SJSA1 (cell line): ENCODE measurements around the gene ACACB. TPM values are rescaled to one million over a fixed set of nuclear protein-coding genes. Genes with fewer than 3 reads are reported as not detected.

Experiments used
- DNase-seq, 2 experiments: peaks; one replicate each; pipeline ENCODE4 v3.0.0-alpha.2; 2015 to 2020; ENCODE audit warnings: low spot score in 2 of 2, low read depth in 1 of 2
- H3K27ac ChIP-seq: fragments of 250-450 bp; sonication (Bioruptor Pico); 2 replicates; pipeline ENCODE4 v1.5.1; 2020; ENCODE audit warnings: mild to moderate bottlenecking, moderate library complexity
- H3K27me3 ChIP-seq: fragments of 250-450 bp; sonication (Bioruptor Pico); replicated peaks from 2 replicates; pipeline ENCODE4 v1.5.1; 2020; ENCODE audit warnings: mild to moderate bottlenecking, moderate library complexity
- H3K36me3 ChIP-seq: fragments of 250-450 bp; sonication (Bioruptor Pico); 2 replicates; pipeline ENCODE4 v1.5.1; 2020; ENCODE audit warnings: mild to moderate bottlenecking
- H3K4me1 ChIP-seq: fragments of 250-450 bp; sonication (Bioruptor Pico); replicated peaks from 2 replicates; pipeline ENCODE4 v1.6.1; 2021; ENCODE audit warnings: mild to moderate bottlenecking
- H3K4me3 ChIP-seq: fragments of 250-450 bp; sonication (Bioruptor Pico); 2 replicates; pipeline ENCODE4 v1.5.1; 2020; ENCODE audit warnings: mild to moderate bottlenecking
- H3K9me3 ChIP-seq: fragments of 250-450 bp; sonication (Bioruptor Pico); replicated peaks from 2 replicates; pipeline ENCODE4 v1.5.1; 2020; ENCODE audit warnings: mild to moderate bottlenecking
- total RNA-seq: library from RNA; depleted of rRNA; stranded (reverse); fragments of >200 nt; shearing (Covaris generic); gene quantifications from 2 replicates; pipeline ENCODE4 v1.2.3, GENCODE V29; 2014

Gene ACACB
- total RNA-seq, 1 experiment from 2014 or later: 1.2 TPM

- no peaks in the 10 kb centered on the region for H3K27me3 ChIP-seq
- H3K27ac ChIP-seq: no peak overlapping the region
- H3K36me3 ChIP-seq: no peaks in the 10 kb centered on the region
- no peak overlapping the region for H3K4me3 ChIP-seq
- no peak for DNase-seq
- no peaks in the 10 kb centered on the region for H3K9me3 ChIP-seq
- no peaks in the 10 kb centered on the region for H3K4me1 ChIP-seq
These were observed 154.1 kb downstream of the ACACB start for GRCh38 chr12:109270494-109270893.

DNA sequence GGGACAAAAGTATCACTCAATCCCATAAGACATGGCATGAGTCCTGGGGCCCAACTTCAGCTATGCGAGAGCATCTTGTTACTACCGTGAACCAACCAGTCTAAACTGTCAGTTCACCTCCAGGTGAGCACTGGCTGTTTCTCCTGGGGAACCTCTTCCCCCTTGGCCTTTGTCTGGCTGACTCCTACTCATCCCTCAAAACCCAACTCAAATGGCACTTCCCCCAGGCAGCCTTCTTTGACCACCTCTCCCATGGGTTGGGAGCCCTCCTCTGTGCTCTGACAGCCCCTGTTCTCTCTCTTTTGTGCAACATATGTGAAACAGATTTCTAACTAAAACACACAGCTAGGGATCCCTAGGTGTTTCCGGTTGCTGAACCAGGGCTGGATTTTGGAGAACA lies 155.0 kb downstream of the ACACB start:
- Histone ChIP-seq H3K4me1 (no peaks in the 10 kb centered on the region), H3K4me3 (no peak overlapping the region), H3K27me3 (no peaks in the 10 kb centered on the region), H3K9me3 (no peaks in the 10 kb centered on the region), H3K36me3 (no peaks in the 10 kb centered on the region), H3K27ac (no peak overlapping the region)
- DNase-seq: no peak

- no peak for DNase-seq
- Histone ChIP-seq H3K36me3 (no peaks in the 10 kb centered on the region), H3K4me3 (no peak overlapping the region), H3K9me3 (no peaks in the 10 kb centered on the region), H3K27me3 (no peaks in the 10 kb centered on the region), H3K4me1 (no peaks in the 10 kb centered on the region), H3K27ac (no peak overlapping the region)
These were observed 157.0 kb downstream of the ACACB start for GRCh38 chr12:109273354-109273753.

GRCh38 chr12:109274381-109274780 lies 158.0 kb downstream of the ACACB start:
- DNase-seq: no peak
- Histone ChIP-seq H3K27ac (no peak overlapping the region), H3K4me1 (no peaks in the 10 kb centered on the region), H3K27me3 (no peaks in the 10 kb centered on the region), H3K9me3 (no peaks in the 10 kb centered on the region), H3K36me3 (no peaks in the 10 kb centered on the region), H3K4me3 (no peak overlapping the region)

DNA sequence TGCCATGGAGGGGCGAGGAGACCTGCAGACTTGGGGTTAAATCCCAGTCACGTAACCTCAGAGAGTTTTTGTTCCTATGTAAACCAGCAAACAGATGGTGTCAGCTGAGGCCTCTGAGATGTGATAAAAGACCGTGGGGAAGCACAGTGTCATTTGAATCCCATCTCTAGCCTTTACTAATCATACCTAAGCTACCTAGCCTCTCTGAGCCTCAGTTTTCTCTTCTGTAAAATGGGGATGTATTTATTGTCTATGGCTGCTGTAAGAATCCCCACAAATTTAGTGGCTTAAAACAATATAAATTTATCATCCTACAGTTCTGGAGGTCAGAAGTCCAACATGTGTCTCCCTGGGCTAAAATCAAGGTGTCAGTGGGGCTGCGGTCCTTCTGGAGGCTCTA lies 158.8 kb downstream of the ACACB start:
- DNase-seq: no peak
- no peaks in the 10 kb centered on the region for H3K9me3 ChIP-seq

DNA sequence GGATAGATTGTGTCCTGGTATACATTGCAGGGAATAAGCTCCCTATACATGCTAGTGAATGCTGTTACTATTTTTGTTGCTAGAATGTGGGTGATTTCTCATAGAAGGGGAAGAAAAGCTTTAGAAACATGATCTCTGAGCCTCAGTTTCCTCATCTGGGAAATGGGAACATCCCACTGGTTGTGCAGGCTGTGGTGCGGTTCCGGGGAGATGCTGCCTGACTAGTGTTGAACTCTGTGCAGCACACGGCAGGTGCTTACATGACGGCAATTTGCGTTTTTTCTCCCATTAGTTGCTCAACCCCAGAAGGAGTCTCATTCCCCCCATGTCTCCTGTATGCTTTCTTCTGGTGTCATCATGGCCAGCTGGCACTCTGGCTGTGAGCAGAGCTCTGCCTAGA lies 159.8 kb downstream of the ACACB start:
- Histone ChIP-seq H3K27ac (no peak overlapping the region), H3K36me3 (no peaks in the 10 kb centered on the region), H3K4me1 (no peaks in the 10 kb centered on the region)

More for the DNA sequence above, 158.8 kb downstream of the ACACB start:
- Histone ChIP-seq H3K4me3 (no peak overlapping the region), H3K27ac (no peak overlapping the region), H3K36me3 (no peaks in the 10 kb centered on the region), H3K4me1 (no peaks in the 10 kb centered on the region), H3K27me3 (no peaks in the 10 kb centered on the region)

DNA sequence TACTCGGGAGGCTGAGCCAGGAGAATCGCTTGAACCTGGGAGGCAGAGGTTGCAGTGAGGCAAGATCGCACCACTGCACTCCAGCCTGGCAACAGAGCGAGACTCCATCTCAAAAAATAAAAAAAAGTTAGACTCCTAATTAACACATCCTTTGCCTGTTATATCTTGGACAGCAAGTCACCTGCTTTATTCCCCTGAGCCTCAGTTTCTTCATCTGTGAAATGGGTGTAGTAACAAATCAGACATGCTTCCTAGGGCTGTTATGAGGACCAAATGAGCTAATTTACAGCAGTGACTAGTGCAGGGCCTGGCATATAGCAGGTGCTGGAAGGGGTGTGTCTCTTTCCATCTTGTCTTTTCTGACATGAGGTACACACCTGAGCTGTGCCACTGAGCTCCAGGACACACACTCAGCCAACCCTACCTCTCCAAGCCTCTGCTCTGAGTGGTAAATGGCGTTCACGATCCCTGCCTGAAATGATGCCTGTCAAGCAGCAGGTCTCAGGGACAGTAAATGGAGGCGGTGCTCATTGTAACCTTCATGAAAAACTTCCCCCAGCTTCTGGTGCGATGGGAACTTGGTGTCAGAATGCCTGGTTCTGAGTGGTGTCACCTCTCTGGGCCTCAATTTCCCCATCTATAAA lies 161.0 kb downstream of the ACACB start:
- no peaks in the 10 kb centered on the region for H3K9me3 ChIP-seq
- no peak for DNase-seq
- H3K4me1 ChIP-seq: no peaks in the 10 kb centered on the region
- no peaks in the 10 kb centered on the region for H3K27me3 ChIP-seq
- no peaks in the 10 kb centered on the region for H3K36me3 ChIP-seq
- H3K27ac ChIP-seq: no peak overlapping the region
- no peak overlapping the region for H3K4me3 ChIP-seq

More for the DNA sequence above, 159.8 kb downstream of the ACACB start:
- Histone ChIP-seq H3K27me3 (no peaks in the 10 kb centered on the region), H3K9me3 (no peaks in the 10 kb centered on the region), H3K4me3 (no peak overlapping the region)
- DNase-seq: no peak

- Histone ChIP-seq H3K27me3 (no peaks in the 10 kb centered on the region), H3K36me3 (no peaks in the 10 kb centered on the region), H3K27ac (no peak overlapping the region), H3K9me3 (no peaks in the 10 kb centered on the region), H3K4me1 (no peaks in the 10 kb centered on the region), H3K4me3 (no peak overlapping the region)
- no peak for DNase-seq
These were observed 161.7 kb downstream of the ACACB start for GRCh38 chr12:109277899-109278762.

DNA sequence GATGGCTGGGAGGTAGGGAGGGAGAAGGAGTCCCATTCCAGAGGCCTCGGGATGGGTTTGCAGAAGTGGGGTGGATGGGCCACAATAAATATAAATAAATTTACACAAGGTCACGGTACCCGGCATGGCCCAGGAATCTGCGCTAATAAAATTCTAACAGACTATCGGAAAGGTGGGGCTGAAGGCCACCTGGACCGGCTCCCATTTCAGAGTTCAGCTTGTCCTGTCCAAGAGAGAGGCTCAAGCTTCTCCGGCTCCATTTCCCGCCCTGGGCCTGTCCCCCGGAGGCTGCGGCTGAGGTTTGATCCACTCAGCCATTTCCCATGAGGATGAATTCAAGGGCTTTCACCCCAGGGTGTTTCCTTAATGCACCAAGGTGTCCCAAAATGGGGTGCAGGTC lies 162.5 kb downstream of the ACACB start:
- no peaks in the 10 kb centered on the region for H3K4me1 ChIP-seq
- no peak overlapping the region for H3K4me3 ChIP-seq
- no peak overlapping the region for H3K27ac ChIP-seq
- H3K9me3 ChIP-seq: no peaks in the 10 kb centered on the region
- no peaks in the 10 kb centered on the region for H3K36me3 ChIP-seq
- H3K27me3 ChIP-seq: no peaks in the 10 kb centered on the region
- DNase-seq: no peak

- no peak overlapping the region for H3K4me3 ChIP-seq
- H3K27me3 ChIP-seq: no peaks in the 10 kb centered on the region
These were observed 163.1 kb downstream of the ACACB start for GRCh38 chr12:109279525-109279924.

DNA sequence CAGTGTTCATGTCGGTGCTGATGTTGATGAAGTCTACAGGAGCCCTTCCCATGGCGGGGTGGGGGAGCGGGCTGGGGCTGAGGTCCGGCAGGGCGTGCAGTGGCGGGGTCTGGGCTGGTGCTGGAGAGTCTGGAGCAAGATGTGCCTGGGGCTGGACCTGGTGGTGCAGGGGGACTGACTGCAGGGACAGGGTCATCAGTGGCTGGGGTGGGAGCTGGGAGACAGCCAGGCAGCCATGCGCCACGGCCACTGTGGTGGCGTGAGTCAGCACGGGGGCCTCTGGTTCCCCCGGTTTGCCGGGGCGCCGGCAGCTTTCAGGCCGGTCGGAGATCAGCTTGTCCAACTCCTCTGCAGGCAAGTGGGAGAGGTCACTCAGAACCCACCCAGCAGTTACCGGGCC lies 165.1 kb downstream of the ACACB start:
- Histone ChIP-seq H3K9me3 (no peaks in the 10 kb centered on the region), H3K4me3 (no peak overlapping the region), H3K27ac (no peak overlapping the region), H3K36me3 (no peaks in the 10 kb centered on the region), H3K4me1 (no peaks in the 10 kb centered on the region), H3K27me3 (no peaks in the 10 kb centered on the region)
- no peak for DNase-seq

More at GRCh38 chr12:109279525-109279924, 163.1 kb downstream of the ACACB start:
- H3K4me1 ChIP-seq: no peaks in the 10 kb centered on the region
- DNase-seq: no peak
- no peak overlapping the region for H3K27ac ChIP-seq
- no peaks in the 10 kb centered on the region for H3K36me3 ChIP-seq
- H3K9me3 ChIP-seq: no peaks in the 10 kb centered on the region

GRCh38 chr12:109284392-109284791 lies 168.0 kb downstream of the ACACB start:
- H3K27me3 ChIP-seq: no peaks in the 10 kb centered on the region; the same call in 1 of the 2 replicates
- no peak overlapping the region for H3K27ac ChIP-seq
- H3K36me3 ChIP-seq: no peaks in the 10 kb centered on the region
- DNase-seq: no peak
- no peaks in the 10 kb centered on the region for H3K4me1 ChIP-seq
- no peak overlapping the region for H3K4me3 ChIP-seq
- H3K9me3 ChIP-seq: no peaks in the 10 kb centered on the region

GRCh38 chr12:109286252-109286651 lies 169.9 kb downstream of the ACACB start:
- no peaks in the 10 kb centered on the region; the same call in 1 of the 2 replicates for H3K27me3 ChIP-seq
- DNase-seq: no peak
- no peaks in the 10 kb centered on the region for H3K9me3 ChIP-seq
- no peak overlapping the region for H3K27ac ChIP-seq
- no peaks in the 10 kb centered on the region for H3K4me1 ChIP-seq
- no peaks in the 10 kb centered on the region for H3K36me3 ChIP-seq
- H3K4me3 ChIP-seq: no peak overlapping the region

DNA sequence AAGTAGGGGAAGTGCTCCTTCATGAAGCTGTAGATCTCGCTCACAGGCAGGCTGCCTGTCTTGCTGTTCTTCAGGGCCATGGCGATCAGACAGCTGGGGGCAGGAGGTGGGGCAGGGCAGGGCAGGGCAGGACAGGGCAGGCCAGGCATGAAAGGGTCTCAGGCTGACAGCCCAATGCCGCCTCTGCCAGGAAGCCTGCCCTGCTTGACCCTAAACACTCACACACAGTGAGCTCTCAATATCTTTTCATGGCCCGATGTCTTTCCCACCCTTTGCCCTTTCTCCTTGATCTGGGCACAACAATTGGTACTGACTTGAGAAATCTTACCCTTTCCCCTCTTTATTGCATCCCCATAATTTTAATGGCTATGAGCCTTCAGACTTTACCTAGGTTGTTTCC lies 170.3 kb downstream of the ACACB start:
- Histone ChIP-seq H3K36me3 (no peaks in the 10 kb centered on the region), H3K4me1 (no peaks in the 10 kb centered on the region), H3K9me3 (no peaks in the 10 kb centered on the region), H3K4me3 (no peak overlapping the region), H3K27ac (no peak overlapping the region), H3K27me3 (no peaks in the 10 kb centered on the region; the same call in 1 of the 2 replicates)
- no peak for DNase-seq
